Esophagus (tissue), 2 donors: ENCODE results near the gene ISM2. TPM values are rescaled to one million over a fixed set of nuclear protein-coding genes. Genes with fewer than 3 reads are reported as not detected.
"Not testable (repeated sequence)": the region's sequence is repeated elsewhere in the genome, so short reads cannot be mapped to it uniquely, and the experiment has no call there.

ENCODE experiments used
- H3K27ac ChIP-seq, 2 donors: one replicate each; pipeline ENCODE4 v1.5.1; 2013; ENCODE audit warnings: low read depth in 2 of 2, mild to moderate bottlenecking in 2 of 2, inconsistent platforms in 1 of 2, low read length in 1 of 2, moderate library complexity in 1 of 2
- H3K27me3 ChIP-seq, 2 donors: one replicate each; pipeline ENCODE4 v1.6.1; 2013; ENCODE audit warnings: low read length in 2 of 2, control low read depth in 1 of 2, mild to moderate bottlenecking in 1 of 2; ENCODE audit not compliant: insufficient read depth in 2 of 2, control insufficient read depth in 1 of 2
- H3K36me3 ChIP-seq, 2 donors: one replicate each; pipeline ENCODE4 v1.6.1; 2013; ENCODE audit warnings: low read length in 1 of 2; ENCODE audit not compliant: control insufficient read depth in 2 of 2, insufficient read depth in 2 of 2
- H3K4me1 ChIP-seq, 2 donors: one replicate each; pipeline ENCODE4 v1.6.1; 2013; ENCODE audit warnings: low read length in 1 of 2; ENCODE audit not compliant: control insufficient read depth in 2 of 2, insufficient read depth in 2 of 2
- H3K4me3 ChIP-seq, 2 donors: one replicate each; pipeline ENCODE4 v1.5.1; 2013; ENCODE audit warnings: low read length in 2 of 2, mild to moderate bottlenecking in 2 of 2, low read depth in 1 of 2, moderate library complexity in 1 of 2
- H3K9me3 ChIP-seq, 2 donors: one replicate each; pipeline ENCODE4 v1.6.1; 2013; ENCODE audit warnings: mild to moderate bottlenecking in 2 of 2, low read depth in 1 of 2, low read length in 1 of 2, moderate library complexity in 1 of 2; ENCODE audit not compliant: control insufficient read depth in 2 of 2, insufficient read depth in 1 of 2
- WGBS, 2 donors: extraction: QIAGEN DNeasy Blood & Tissue Kit; methylation state at CpG; one replicate each; pipeline ENCODE4 v1.1.7; 2013; 5-methylcytosine and 5-hydroxymethylcytosine counted together
- polyA plus RNA-seq, 2 donors: library from polyadenylated mRNA; stranded (reverse); fragments of 200-250 nt; gene quantifications; one replicate each; pipeline ENCODE4 v1.2.3, GENCODE V29; 2013
- donor health status: healthy with polysubstance abuse.
- donor health status: Bipolar disorder and iron deficiency.

ISM2 gene
- polyA plus RNA-seq: under 1 TPM; 0.12 to 0.16 TPM

- no peak within 1 kb of the TSS for H3K27ac ChIP-seq
- WGBS, 2 donors: 2 to 3% methylated on average over 93 to 104 of the region's 104 CpGs
- H3K27me3 ChIP-seq: peaks cover 0 to 5% of the 10 kb centered on the region in 2 donors
- peak within 1 kb of the TSS; percentile 48 to 54 for H3K4me3 ChIP-seq
- no peaks in the 10 kb centered on the region for H3K36me3 ChIP-seq
- H3K4me1 ChIP-seq: peaks cover 5 to 7% of the 10 kb centered on the region in 2 donors
- H3K9me3 ChIP-seq: no peaks in the 10 kb centered on the region
Observed at GRCh38 chr14:77498120-77498979, at the start of gene ISM2. TSS of gene ISM2 (minus strand) at chr14:77498816. CDS start at chr14:77498793, 23 bp downstream.

GRCh38 chr14:77547512-77548180, 49.0 kb upstream of the ISM2 start:
- 90 to 91% methylated on average over 8 of the region's 8 CpGs for WGBS, 2 donors
- Histone ChIP-seq H3K4me3 (no peak overlapping the region), H3K36me3 (peaks cover 7 to 15% of the 10 kb centered on the region in 2 donors), H3K9me3 (no peaks in the 10 kb centered on the region), H3K27ac (no peak overlapping the region), H3K4me1 (no peaks in the 10 kb centered on the region), H3K27me3 (no peaks in the 10 kb centered on the region)

GRCh38 chr14:77545171-77545570, 46.6 kb upstream of the ISM2 start:
- H3K4me1 ChIP-seq, H3K4me3 ChIP-seq, H3K27ac ChIP-seq, H3K27me3 ChIP-seq, H3K9me3 ChIP-seq: not testable (repeated sequence)
- 95 to 97% methylated on average over 11 of the region's 11 CpGs for WGBS, 2 donors
- H3K36me3 ChIP-seq: peaks cover 7 to 13% of the 10 kb centered on the region in 2 donors

- WGBS, 2 donors: 95 to 96% methylated on average over 2 of the region's 2 CpGs
- H3K4me3 ChIP-seq: no peak overlapping the region
- H3K27me3 ChIP-seq: no peaks in the 10 kb centered on the region
- peaks cover 7 to 13% of the 10 kb centered on the region in 2 donors for H3K36me3 ChIP-seq
- no peaks in the 10 kb centered on the region for H3K9me3 ChIP-seq
- H3K27ac ChIP-seq: no peak overlapping the region
- H3K4me1 ChIP-seq: no peaks in the 10 kb centered on the region
Observed at GRCh38 chr14:77544571-77544970, 46.0 kb upstream of the ISM2 start.

- H3K36me3 ChIP-seq: peaks cover 4 to 9% of the 10 kb centered on the region in 2 donors
- no peaks in the 10 kb centered on the region for H3K27me3 ChIP-seq
- no peak overlapping the region for H3K4me3 ChIP-seq
- WGBS, 2 donors: 86 to 95% methylated on average over 3 of the region's 3 CpGs
- H3K4me1 ChIP-seq: no peaks in the 10 kb centered on the region
- no peaks in the 10 kb centered on the region for H3K9me3 ChIP-seq
- H3K27ac ChIP-seq: no peak overlapping the region
Observed at GRCh38 chr14:77543637-77544334, 45.2 kb upstream of the ISM2 start.

- no peaks in the 10 kb centered on the region for H3K9me3 ChIP-seq
- no peaks in the 10 kb centered on the region for H3K4me1 ChIP-seq
- no peak overlapping the region for H3K27ac ChIP-seq
- H3K4me3 ChIP-seq: no peak overlapping the region
- H3K27me3 ChIP-seq: no peaks in the 10 kb centered on the region
- 67 to 73% methylated on average over 5 of the region's 5 CpGs for WGBS, 2 donors
- H3K36me3 ChIP-seq: peaks cover 4 to 6% of the 10 kb centered on the region in 2 donors
Observed at GRCh38 chr14:77543240-77543551, 44.6 kb upstream of the ISM2 start.

GRCh38 chr14:77542421-77543239, 44.0 kb upstream of the ISM2 start:
- 57 to 61% methylated on average over 11 of the region's 11 CpGs for WGBS, 2 donors
- no peaks in the 10 kb centered on the region for H3K9me3 ChIP-seq
- no peaks in the 10 kb centered on the region for H3K4me1 ChIP-seq
- peak overlapping the region in 1 of 2 donors; percentile 8 for H3K27ac ChIP-seq
- no peak overlapping the region for H3K4me3 ChIP-seq
- no peaks in the 10 kb centered on the region for H3K27me3 ChIP-seq
- peaks cover 4 to 6% of the 10 kb centered on the region in 2 donors for H3K36me3 ChIP-seq

- Histone ChIP-seq H3K27me3 (no peaks in the 10 kb centered on the region), H3K36me3 (peaks cover 0 to 6% of the 10 kb centered on the region in 2 donors), H3K4me3 (no peak overlapping the region), H3K27ac (no peak overlapping the region), H3K4me1 (no peaks in the 10 kb centered on the region), H3K9me3 (no peaks in the 10 kb centered on the region)
- 85 to 90% methylated on average over 4 of the region's 4 CpGs for WGBS, 2 donors
Observed at GRCh38 chr14:77541905-77542304, 43.3 kb upstream of the ISM2 start.

- not testable (repeated sequence) for H3K36me3 ChIP-seq, H3K27ac ChIP-seq
- WGBS, 2 donors: 91 to 93% methylated on average over 5 of the region's 5 CpGs
Observed at GRCh38 chr14:77536951-77537350, 38.3 kb upstream of the ISM2 start.

More at GRCh38 chr14:77536951-77537350, 38.3 kb upstream of the ISM2 start:
- H3K4me1 ChIP-seq, H3K4me3 ChIP-seq, H3K27me3 ChIP-seq, H3K9me3 ChIP-seq: not testable (repeated sequence)
